Thymus (tissue), 14 donors: ENCODE data around the gene AMPD1. TPM values are rescaled to one million over a fixed set of nuclear protein-coding genes. Genes with fewer than 3 reads are reported as not detected.

Experiments used
- DNase-seq, 9 donors: peaks; one replicate each; pipeline ENCODE4 v3.0.0-alpha.2; 2013; ENCODE audit warnings: low spot score in 9 of 9, low read depth in 6 of 9, missing footprints in 1 of 9
- H3K27ac ChIP-seq, 2 donors: one replicate each; pipeline ENCODE4 v1.5.1; 2013; ENCODE audit warnings: control low read depth in 1 of 2, low read depth in 1 of 2, low read length in 1 of 2, mild to moderate bottlenecking in 1 of 2, moderate library complexity in 1 of 2
- H3K27me3 ChIP-seq, 2 donors: one replicate each; pipeline ENCODE4 v1.5.1; 2013; ENCODE audit warnings: low read length in 1 of 2; ENCODE audit not compliant: control insufficient read depth in 2 of 2, insufficient read depth in 1 of 2
- H3K36me3 ChIP-seq, 2 donors: one replicate each; pipeline ENCODE4 v1.5.1; 2013; ENCODE audit warnings: low read length in 1 of 2, mild to moderate bottlenecking in 1 of 2, moderate library complexity in 1 of 2; ENCODE audit not compliant: control insufficient read depth in 2 of 2, insufficient read depth in 2 of 2
- H3K4me1 ChIP-seq, 2 donors: one replicate each; pipeline ENCODE4 v1.5.1; 2013; ENCODE audit warnings: low read length in 2 of 2; ENCODE audit not compliant: control insufficient read depth in 2 of 2, insufficient read depth in 2 of 2
- H3K4me3 ChIP-seq, 2 donors: one replicate each; pipeline ENCODE4 v1.5.1; 2013; ENCODE audit warnings: low read length in 2 of 2, control low read depth in 1 of 2, mild to moderate bottlenecking in 1 of 2
- H3K9me3 ChIP-seq, 2 donors: one replicate each; pipeline ENCODE4 v1.5.1; 2013; ENCODE audit warnings: low read length in 1 of 2, mild to moderate bottlenecking in 1 of 2; ENCODE audit not compliant: control insufficient read depth in 2 of 2, insufficient read depth in 1 of 2
- WGBS: extraction: QIAGEN DNeasy Blood & Tissue Kit; methylation state at CpG from one replicate; pipeline ENCODE4 v1.1.7; 2013; 5-methylcytosine and 5-hydroxymethylcytosine counted together
- long read RNA-seq, 10 donors: transcript quantifications; one replicate each; lab custom pipeline, GENCODE V29; 2026
- polyA plus RNA-seq: library from polyadenylated mRNA; stranded (reverse); fragments of 200-250 nt; gene quantifications from one replicate; pipeline ENCODE4 v1.2.3, GENCODE V29; 2013
- total RNA-seq: library from RNA; stranded (reverse); fragments of 120-200 nt; gene quantifications from one replicate; pipeline ENCODE4 v1.2.4, GENCODE V29; 2013
- donor health status: healthy.

Gene AMPD1
- total RNA-seq (0.05 TPM), polyA plus RNA-seq (0.27 TPM)
- long read RNA-seq, donor 1, result 0 reads
- long read RNA-seq, donor 2, result 0 reads
- long read RNA-seq, donor 3, result 0 reads
- long read RNA-seq, donor 4, result 0 reads
- long read RNA-seq, donor 5, result 0 reads
- long read RNA-seq, donor 6, result 0 reads
- long read RNA-seq, donor 7, result 0 reads
- long read RNA-seq, donor 8, result 0 reads
- long read RNA-seq, donor 9, result 0 reads
- long read RNA-seq, donor 10, result 0 reads

DNA sequence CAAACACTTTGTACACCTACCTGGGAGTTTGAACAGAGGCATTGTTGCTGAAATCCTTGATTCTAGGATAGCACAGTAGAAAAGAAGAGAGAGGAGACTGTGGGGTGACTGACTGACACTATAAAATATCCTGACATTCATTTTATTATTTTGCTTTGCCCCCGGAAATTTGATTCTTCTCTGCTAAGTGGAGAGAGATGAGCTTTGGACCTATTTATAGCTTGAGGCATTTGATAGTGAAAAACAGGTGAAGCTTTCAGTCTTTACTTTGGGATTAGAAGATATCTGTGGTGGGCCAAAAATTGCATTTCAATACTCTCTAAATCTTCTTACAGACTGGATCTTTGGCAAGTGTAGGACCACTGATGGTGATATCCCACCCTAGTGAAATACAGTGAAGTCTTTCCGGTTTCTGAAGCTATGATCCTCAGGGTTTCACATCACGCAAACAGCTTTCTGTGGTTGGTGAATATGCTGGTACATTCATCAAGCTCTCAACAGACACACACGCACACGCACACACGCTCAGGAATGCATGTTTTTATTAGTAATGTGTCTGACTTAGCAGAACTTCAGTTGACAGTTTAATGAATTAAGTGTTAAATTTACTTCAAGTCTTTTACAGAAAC, at the start of gene AMPD1:
AMPD1 (minus strand) TSS at position 117 of the 629 bp plus-strand sequence; CDS start at position 42, 75 bp downstream.
- no peaks in the 10 kb centered on the region for H3K27me3 ChIP-seq
- H3K4me1 ChIP-seq, result no peaks in the 10 kb centered on the region
- WGBS, result 94% methylated on average over 6 of the region's 6 CpGs
- DNase-seq, result no peak
- no peak within 1 kb of the TSS for H3K27ac ChIP-seq
- no peak within 1 kb of the TSS for H3K4me3 ChIP-seq
- H3K36me3 ChIP-seq, result no peaks in the 10 kb centered on the region
- no peaks in the 10 kb centered on the region for H3K9me3 ChIP-seq

GRCh38 chr1:114741963-114742746, 46.8 kb upstream of the AMPD1 start:
- no peak overlapping the region for H3K4me3 ChIP-seq
- WGBS, result 98% methylated on average over 11 of the region's 11 CpGs
- DNase-seq, result no peak
- no peak overlapping the region for H3K27ac ChIP-seq
- no peaks in the 10 kb centered on the region for H3K27me3 ChIP-seq
- no peaks in the 10 kb centered on the region for H3K9me3 ChIP-seq
- peaks cover 12 to 47% of the 10 kb centered on the region in 2 donors for H3K36me3 ChIP-seq
- H3K4me1 ChIP-seq, result no peaks in the 10 kb centered on the region

- H3K36me3 ChIP-seq, result peaks cover 17 to 54% of the 10 kb centered on the region in 2 donors
- H3K9me3 ChIP-seq, result no peaks in the 10 kb centered on the region
- H3K4me3 ChIP-seq, result no peak overlapping the region
- H3K27ac ChIP-seq, result no peak overlapping the region
- WGBS, result 99% methylated on average over 1 of the region's 1 CpG
- DNase-seq, result no peak
- H3K27me3 ChIP-seq, result no peaks in the 10 kb centered on the region
- no peaks in the 10 kb centered on the region for H3K4me1 ChIP-seq
Measured at GRCh38 chr1:114740331-114740730, 45.0 kb upstream of the AMPD1 start.

GRCh38 chr1:114737314-114737849, 42.0 kb upstream of the AMPD1 start:
- Histone ChIP-seq H3K4me1 (no peaks in the 10 kb centered on the region), H3K9me3 (no peaks in the 10 kb centered on the region), H3K27me3 (no peaks in the 10 kb centered on the region), H3K4me3 (no peak overlapping the region), H3K27ac (no peak overlapping the region), H3K36me3 (peaks cover 25 to 68% of the 10 kb centered on the region in 2 donors)
- 99% methylated on average over 6 of the region's 6 CpGs for WGBS
- DNase-seq, result no peak

DNA sequence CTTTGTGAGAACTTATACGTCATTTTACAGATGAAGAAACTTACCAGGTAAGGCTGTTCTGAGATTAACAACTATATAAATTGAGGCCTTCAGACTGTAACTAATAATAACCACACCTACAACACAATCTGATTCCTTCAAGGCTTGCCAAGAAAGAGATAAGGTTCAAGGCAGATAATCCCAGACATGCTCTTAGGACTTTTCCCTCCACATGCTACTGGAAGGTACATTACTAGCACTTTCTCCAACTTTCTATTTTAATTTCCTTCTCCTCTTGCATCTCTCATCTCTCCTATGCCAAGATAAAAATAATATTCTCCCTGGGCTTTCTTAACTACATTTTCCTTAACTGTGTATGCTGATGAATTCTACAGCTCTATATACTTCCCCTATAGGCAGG, 40.1 kb upstream of the AMPD1 start:
- Histone ChIP-seq H3K36me3 (peaks cover 26 to 79% of the 10 kb centered on the region in 2 donors), H3K4me1 (no peaks in the 10 kb centered on the region)
- WGBS, result 100% methylated on average over 1 of the region's 1 CpG

DNA sequence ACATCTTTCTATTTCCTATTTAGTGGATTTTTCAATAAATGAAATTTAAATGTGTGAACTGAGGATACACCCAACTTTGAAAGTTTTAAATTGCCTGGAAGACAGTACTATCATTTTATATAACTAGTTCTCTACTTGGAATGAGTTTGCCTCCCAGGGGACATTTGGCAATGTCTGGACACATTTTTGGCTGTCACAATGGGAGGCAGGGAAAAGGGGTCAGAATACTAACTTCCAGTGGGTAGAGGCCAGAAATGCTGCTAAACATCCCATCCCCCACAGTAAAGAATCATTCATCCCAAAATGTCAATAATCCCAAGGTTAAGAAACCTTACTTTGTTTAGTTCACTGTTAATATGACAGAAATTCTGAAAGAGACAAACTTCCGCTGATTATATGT, 34.4 kb upstream of the AMPD1 start:
- 99% methylated on average over 1 of the region's 1 CpG for WGBS
- no peak for DNase-seq
- peaks cover 27 to 90% of the 10 kb centered on the region in 2 donors for H3K36me3 ChIP-seq

More for the DNA sequence above, 40.1 kb upstream of the AMPD1 start:
- H3K27ac ChIP-seq, result no peak overlapping the region
- no peak overlapping the region for H3K4me3 ChIP-seq
- H3K9me3 ChIP-seq, result no peaks in the 10 kb centered on the region
- DNase-seq, result no peak
- no peaks in the 10 kb centered on the region for H3K27me3 ChIP-seq

DNA sequence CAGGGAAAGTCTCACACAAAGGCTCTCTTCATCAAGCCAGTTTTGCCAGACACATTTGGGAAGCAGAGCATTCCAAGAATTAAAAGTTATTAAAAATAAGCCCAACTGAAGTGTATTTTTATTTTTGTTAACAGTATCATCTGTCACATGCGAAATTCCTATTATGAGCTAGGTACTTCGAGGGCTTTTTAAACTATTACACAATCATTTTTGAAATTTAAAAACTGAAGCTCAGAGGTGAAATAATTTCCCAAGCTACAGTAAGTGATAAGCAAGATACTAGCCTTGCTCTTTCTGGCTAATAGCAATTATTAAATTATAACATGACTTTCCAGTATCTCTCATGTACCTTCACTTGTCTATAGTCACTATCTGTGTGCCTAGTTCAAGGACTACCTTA, 33.2 kb upstream of the AMPD1 start:
- Histone ChIP-seq H3K4me1 (no peaks in the 10 kb centered on the region), H3K9me3 (no peaks in the 10 kb centered on the region), H3K27me3 (no peaks in the 10 kb centered on the region), H3K27ac (no peak overlapping the region), H3K4me3 (no peak overlapping the region), H3K36me3 (peaks cover 33 to 92% of the 10 kb centered on the region in 2 donors)
- 96% methylated on average over 2 of the region's 2 CpGs for WGBS
- DNase-seq, result no peak

More for the DNA sequence above, 34.4 kb upstream of the AMPD1 start:
- H3K27ac ChIP-seq, result no peak overlapping the region
- H3K4me3 ChIP-seq, result no peak overlapping the region
- H3K4me1 ChIP-seq, result no peaks in the 10 kb centered on the region
- no peaks in the 10 kb centered on the region for H3K9me3 ChIP-seq
- no peaks in the 10 kb centered on the region for H3K27me3 ChIP-seq

DNA sequence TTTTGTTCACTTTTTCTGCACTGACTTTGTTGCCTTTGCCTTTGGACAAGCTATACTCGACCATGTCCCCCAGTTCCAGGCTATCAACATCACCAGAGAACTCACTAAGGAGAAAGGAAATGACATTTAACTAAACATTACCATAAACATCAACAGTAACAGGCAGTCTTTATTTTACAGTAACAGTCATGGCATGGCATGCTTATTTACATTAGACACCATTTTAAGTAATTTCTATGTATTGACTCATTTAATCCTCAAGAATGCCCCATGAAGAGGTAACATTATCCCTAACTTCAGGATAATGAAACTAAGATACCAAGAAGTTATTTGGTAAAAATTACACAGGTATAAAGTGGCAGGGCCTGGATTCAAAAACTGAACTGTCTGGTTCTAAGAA, 29.9 kb upstream of the AMPD1 start:
- no peaks in the 10 kb centered on the region for H3K9me3 ChIP-seq
- no peak overlapping the region for H3K4me3 ChIP-seq
- H3K27me3 ChIP-seq, result no peaks in the 10 kb centered on the region
- WGBS, result 96% methylated on average over 1 of the region's 1 CpG
- peaks cover 28 to 93% of the 10 kb centered on the region in 2 donors for H3K36me3 ChIP-seq
- no peak for DNase-seq
- no peak overlapping the region for H3K27ac ChIP-seq
- no peaks in the 10 kb centered on the region for H3K4me1 ChIP-seq

DNA sequence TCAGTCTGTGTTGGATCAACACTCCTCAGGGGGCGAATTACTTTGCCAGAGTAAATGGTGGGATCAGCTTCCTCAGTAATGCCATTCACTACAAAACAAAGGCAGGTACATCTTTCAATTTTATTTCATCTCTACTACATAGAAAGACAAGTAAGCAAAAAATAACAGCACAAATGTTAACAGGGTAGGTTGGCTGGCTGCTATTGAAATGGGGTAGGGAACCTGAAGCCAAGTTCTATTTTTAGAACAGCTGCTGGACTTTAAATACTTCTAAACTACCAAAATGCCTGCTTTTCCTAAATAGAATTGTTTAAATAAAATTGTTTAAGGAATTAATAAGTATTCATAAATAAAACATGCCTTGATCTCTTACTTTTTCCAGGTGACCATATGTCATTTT, 28.6 kb upstream of the AMPD1 start:
- DNase-seq, result no peak
- Histone ChIP-seq H3K9me3 (no peaks in the 10 kb centered on the region), H3K27ac (no peak overlapping the region), H3K4me3 (no peak overlapping the region), H3K36me3 (peaks cover 32 to 95% of the 10 kb centered on the region in 2 donors), H3K4me1 (no peaks in the 10 kb centered on the region), H3K27me3 (no peaks in the 10 kb centered on the region)
- WGBS, result 100% methylated on average over 1 of the region's 1 CpG
